ENCODE data around the gene CDV3.

CDV3 gene

GRCh38 chr3:133606902-133607301, 33.4 kb downstream of the CDV3 start:
- DNase-seq (ENCODE audit: low spot score), result no peak

DNA sequence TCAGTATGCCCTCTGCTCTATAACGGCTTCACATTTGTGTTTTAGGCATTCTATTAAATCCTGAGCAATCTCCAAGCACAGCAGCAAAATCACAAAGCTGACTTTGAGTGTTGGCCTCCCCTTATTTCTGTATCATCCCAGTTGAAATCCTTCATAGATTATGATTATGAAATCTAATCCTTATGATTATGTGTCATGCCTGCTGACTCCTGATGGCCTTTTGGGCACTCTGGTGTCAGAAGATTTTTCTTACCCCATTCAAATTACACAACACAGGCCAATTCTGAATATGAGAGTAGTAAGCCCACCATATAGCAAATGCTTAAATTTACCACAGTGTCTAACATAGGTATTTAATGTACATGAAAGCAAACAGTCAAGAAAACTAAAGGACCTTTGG, 34.3 kb downstream of the CDV3 start:
- DNase-seq (ENCODE audit: low spot score), result no peak

- DNase-seq (ENCODE audit: low spot score), result no peak
Measured at GRCh38 chr3:133608388-133608787, 34.9 kb downstream of the CDV3 start.

- DNase-seq (ENCODE audit: low spot score), result peak; percentile 4
Measured at GRCh38 chr3:133610031-133610430, 36.5 kb downstream of the CDV3 start.

GRCh38 chr3:133611534-133611933, 38.0 kb downstream of the CDV3 start:
- no peak for DNase-seq (ENCODE audit: low spot score)

- no peak for DNase-seq (ENCODE audit: low spot score)
Measured at GRCh38 chr3:133620066-133620784, 46.7 kb downstream of the CDV3 start.

DNA sequence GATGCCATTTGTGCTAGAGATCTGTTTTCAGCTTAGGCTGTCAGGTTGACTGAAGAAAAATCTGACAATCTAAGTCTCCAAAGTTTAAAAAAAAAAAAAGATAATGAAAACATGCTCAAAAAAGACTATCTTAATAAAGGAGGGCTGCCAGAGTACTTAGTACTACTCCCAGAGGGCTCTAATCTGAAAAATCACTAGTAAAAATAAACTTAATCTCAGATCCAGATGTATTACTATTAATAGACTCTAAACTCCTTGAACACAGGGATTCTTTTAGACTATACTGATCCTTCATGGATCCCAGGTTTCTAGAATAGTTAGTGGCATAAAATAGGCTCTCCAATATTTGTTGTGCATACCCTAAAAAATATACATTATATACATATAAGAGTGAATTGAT, 54.3 kb downstream of the CDV3 start:
- DNase-seq (ENCODE audit: low spot score), result peak; percentile 14

DNA sequence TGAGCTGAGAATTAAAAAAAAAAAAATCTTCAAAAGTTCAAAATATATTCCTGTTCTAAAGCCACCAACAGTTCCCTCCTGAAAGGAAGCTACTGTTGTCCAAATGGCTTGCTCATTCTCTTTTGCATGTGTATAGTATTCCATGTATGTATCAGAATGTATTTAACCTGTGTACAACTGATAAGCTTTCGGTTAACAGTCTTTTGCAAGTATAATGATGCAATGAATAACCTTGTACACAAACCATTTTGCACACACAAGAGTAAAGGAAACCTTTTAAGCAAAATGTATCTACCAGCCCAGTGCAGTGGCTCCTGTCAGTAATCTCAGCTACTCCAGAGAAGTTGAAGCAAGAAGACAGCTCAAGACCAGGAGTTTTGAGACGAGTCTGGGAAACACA, 55.7 kb downstream of the CDV3 start:
- DNase-seq (ENCODE audit: low spot score), result no peak

DNA sequence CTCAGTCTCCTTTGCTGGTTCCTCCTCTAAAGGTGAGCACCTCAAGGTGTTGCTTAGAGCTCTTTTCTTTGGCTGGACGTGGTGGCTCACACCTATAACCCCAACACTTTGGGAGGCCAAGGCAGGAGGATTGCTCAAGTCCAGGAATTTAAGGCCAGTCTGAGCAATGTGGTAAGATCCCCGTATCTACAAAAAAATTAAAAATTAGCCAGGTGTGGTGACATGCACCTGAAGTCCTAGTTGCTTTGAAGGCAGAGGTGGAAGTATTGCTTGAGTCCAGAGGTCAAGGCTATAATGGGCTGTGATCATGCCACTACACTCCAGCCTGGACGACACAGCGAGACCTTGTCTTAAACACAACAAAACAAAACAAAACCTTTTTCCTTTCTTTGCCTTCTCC, 60.0 kb downstream of the CDV3 start:
- no peak for DNase-seq (ENCODE audit: low spot score)
